HL-60/S4 (cell line): ENCODE measurements around the gene EMILIN2.

ENCODE experiments used
- in situ Hi-C: fragments of 300-500 bp; cut with MboI; formaldehyde crosslinking; loops from 2 replicates; pipeline ENCODE4 v1.14.3; 2022; ENCODE audit warnings: low sequenced_read_pairs

EMILIN2 gene

DNA sequence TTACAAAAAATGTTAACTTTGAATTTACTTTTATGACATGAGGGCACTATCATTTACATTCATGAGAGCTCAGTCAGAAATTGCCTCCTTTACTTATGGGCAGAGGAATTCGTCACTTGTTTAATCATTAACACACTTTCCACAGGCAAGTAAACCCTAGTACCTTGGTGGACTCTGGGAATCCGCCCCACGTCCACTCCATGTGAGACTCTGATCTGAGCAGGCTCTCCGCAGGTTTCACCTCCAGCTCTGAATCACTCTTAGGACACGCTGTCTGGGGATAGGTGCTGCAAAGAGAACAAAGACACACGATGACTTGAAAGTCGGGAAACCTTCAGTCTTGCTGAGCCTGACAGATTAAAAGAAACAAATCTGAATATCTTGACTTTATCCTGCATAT lies 92.5 kb downstream of the EMILIN2 start:
- in situ Hi-C loops, result loop anchor here (10.0 kb wide), 1 partner anchor 305 kb away; the partner anchor contains the start of gene MYL12A

DNA sequence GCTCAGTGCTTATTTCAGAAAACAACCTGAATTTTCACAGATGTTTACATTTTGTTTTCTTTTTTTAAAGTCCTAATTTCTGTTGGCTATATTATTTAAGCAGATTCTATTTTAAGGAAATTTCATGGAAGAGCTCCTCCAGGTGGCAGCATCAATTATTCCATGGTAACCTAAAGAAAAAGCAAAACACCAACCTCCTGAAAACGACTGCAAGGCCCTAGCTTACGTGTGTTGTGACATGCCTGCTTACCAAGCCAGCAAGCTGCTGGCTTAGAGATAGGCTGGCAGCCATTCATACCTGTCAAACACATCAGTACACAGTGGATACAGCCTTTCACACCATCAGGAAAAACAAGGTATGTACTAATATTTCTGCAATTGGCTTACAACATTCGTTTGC lies 101.2 kb downstream of the EMILIN2 start:
- in situ Hi-C loops, result no loop called here

DNA sequence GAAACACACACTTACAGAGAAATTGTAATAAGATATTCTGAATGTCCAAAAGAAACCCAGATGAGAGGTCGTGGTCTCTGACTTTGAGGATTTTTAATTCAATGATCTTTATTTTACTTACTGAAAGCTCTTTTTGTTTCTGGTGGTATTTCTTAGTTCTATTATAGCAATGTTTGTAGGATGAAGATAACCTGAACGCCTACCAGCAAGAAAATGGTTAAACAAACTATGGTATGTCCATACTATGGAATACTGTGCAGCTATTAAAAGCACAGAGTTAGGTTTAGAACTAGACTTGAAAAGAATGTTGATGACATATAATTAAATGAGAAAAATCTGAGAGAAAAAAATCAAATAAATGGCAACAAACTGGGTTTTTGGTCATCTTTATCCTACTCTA lies 105.8 kb downstream of the EMILIN2 start:
- in situ Hi-C loops, result no loop called here

DNA sequence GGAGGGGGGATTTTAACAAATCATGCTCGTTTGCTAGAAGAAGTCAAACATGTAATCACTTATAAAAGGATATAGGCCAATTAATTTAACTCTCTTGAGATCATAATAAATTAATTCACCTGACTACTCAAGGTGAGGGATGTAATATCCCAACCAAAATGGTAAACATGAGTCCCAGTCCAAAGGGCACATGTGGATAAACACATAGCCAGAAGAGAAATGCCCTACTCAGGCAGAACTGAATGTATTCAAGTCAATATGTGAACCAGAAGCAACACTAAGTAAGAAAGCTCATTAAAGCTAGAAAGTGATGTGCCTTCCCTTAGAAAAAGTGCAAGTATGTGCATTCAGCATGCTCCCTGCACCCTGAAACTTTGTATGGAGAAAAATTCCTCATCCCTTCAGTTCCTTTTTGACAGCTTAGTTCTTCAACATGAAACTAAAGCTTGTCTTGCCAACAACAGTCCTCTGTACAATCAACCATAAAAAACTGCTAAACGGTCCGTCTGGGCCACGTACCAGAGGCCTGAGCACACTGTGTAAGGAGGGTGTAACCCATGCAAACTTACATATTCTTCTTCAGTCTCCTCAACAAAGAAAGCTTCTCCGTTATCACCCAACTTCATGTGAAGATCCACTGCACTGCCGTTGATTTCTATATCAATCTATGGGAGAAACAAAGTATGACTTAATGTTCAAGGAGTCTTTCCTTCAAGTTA lies 107.3 kb downstream of the EMILIN2 start:
- in situ Hi-C loops, result no loop called here

DNA sequence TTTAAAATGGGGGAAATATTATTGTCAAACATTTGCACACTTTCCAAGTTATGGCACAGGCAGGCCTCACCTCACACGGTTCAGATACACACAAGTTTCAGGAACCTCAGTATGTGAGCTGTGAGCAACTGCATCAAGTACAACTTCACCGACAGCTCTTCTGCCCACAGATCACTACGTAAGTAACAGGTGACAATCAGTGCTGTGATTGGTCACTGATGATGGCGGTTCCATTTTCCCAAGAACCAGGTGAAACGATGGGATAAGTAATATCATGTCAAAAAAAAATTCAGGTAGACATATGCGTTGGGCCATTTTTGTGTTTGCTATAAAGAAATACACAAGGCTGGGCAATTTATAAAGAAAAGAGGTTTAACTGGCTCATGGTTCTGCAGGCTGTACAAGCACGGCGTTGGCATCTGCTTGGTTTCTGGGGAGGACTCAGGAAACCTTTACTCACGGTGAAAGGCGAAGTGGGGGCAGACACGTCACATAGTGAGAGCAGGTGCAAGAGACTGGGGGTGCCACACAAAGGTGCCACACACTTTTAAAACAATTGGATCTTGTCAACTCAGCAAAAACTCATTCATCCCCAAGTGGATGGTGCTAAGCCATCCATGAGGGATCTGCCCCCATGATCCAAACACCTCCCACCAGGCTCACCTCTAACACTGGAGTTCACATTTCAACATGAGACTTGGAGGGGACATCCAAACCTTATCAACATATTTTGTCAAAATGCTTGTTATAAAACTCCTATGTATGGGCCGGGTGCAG lies 108.3 kb downstream of the EMILIN2 start:
- in situ Hi-C loops, result no loop called here

DNA sequence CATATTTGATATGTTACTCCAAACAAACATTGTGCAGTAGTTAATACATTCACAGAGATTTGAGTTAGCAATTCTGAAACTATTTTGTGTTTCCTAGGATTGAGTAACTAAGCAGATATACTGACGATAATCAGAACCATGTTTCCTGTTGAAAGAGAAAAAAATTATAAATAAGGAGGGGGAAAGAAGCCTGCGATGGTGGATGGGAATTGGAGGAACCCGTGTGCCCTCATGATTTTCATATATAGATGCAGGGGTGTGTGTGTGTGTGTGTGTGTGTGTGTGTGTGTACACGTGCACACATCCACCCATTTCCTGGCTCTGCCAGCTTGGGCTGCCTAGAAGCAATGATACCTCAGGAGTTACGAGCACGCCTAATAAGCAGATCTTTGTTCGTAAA lies 109.2 kb downstream of the EMILIN2 start:
- in situ Hi-C loops, result no loop called here

DNA sequence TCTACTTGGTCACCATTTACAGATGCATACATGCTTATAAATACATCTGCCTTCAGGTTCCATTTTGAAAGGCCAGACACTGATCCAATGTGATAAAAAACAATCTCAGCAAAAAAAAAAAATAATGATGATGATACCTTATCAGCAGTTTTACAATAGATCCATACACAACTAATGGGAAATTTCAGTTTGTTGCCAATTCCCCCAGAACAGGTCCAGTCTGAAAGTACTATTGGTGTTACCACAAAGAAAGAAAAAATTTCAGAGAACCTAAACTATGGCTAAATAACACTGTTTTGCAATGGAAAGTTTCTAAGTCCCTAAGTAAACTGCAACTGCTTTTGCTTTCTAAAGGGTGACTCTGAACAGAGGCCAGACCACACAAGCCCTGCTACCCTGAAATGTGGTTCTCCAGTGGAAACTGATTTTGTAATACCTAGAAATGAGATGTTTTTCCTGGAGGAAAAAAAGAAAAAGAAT lies 112.1 kb downstream of the EMILIN2 start:
- in situ Hi-C loops, result no loop called here

DNA sequence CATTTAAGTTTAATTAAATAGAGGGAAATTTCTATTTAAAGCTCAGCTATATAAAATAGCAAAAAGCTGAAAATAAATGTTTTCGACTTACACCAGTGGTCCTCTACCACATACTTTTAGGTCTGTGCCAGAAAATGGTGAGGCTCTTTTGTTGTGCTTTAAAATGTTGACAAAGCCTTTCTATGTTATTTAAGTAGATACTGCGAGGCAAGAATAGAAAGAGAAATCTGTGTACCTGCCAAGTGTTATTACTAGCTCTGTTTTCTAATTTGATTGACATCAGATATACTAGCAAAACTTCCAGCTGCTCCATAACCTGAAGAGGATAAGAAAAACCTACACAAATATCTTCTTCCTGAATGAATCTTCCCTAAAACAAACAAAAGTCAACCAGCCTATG lies 112.5 kb downstream of the EMILIN2 start:
- in situ Hi-C loops, result no loop called here

DNA sequence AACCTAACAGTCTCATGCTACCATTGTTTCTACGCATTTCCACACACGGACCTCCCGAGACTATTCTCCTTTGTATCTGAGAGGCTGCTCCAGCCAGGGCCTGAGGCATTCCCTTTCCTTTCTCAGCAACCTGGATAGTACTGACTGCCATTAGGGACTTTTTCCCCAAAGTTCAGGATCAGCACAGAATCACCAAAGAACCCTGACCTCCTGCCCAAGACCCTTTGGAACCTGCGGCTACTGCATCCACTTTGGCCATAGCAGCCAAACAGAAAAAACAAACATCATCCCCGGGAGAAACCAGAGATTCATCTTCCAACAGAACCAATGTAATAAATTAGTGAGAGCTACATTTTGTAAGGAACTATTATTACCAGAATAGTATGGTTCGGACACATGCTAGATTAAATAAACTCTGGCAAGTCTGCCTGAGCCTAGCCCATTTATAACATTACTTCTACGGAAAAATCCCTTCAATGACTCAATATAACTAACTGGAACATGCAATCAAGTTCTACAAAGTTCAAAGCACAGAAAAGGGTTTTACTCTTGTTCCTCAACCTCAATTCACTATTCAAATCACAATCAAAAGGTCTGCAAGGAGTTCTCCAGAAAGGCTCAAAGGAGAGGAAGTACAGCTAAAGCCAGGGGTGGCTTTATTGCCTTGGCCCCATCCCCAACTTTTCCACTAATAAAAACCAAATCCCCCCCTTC lies 114.3 kb downstream of the EMILIN2 start:
- in situ Hi-C loops, result no loop called here

DNA sequence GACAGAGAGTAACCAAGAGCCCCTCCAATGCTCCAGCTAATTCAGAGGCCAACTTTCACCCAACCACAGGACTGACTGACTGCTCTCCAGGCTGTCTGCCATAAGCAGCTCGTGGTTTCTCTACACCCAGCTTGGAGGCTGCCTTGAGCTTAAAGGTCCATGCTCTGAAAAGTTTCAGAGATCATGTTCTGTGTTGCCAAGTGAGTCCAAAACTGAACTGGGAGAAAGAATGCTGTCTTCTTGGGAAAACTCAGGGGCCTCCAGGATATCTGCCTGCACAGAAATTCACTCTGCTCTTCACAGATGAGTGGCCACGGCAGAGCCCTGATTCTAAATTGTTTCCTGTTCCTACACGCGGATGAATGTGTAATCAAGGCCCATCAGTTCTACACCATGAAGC lies 115.0 kb downstream of the EMILIN2 start:
- in situ Hi-C loops, result no loop called here

DNA sequence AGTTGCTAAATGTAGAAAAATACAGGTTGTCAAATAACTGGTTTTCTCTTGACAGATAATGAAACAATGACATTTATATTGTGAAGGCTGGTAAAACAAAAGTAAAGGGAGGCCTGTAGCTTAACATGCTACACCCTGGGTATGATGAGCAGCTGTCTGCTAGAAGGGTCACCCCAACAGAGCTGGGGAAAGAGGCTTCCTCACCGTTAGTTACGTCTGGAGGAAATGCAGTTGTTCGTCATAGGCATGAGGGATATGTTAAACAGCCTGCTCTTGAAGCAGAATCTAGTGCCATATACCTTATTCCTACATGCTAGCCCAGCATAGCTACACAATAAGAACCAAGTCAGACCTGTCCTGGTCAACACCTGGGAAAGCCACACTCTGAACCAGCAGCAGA lies 116.2 kb downstream of the EMILIN2 start:
- in situ Hi-C loops, result no loop called here

DNA sequence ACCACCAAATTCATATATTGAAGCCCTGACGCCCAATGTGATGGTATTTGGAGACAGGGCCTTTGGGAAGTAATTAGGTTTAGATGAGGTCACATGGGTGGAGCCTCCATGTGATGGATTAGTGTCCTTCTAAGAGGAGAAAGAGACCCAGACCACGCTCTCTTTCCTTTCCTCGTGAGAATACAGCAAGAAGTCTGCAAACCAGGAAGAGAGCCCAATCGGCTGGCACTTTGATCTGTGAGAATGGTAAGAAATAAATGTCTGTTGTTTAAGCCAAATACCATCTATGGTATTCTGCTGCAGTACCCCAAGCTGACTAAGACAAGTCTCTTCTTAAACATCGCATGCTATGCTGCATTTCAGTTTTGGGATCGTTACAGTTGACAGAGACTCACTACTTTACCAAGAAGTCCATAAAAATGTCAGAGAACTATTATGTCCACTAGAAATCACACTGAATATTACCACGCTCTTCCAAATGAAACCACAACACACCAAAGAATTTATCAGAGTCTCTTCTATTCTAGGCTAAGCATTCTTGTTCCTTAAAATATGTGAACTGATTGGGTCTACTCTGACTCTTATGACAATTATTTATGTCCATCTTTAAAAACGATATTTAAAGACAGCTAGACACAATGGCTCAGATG lies 117.7 kb downstream of the EMILIN2 start:
- in situ Hi-C loops, result no loop called here
